ENCODE measurements around the gene TMEM95. TPM values are rescaled to one million over a fixed set of nuclear protein-coding genes. Genes with fewer than 3 reads are reported as not detected.

TMEM95 gene
- total and polyA plus RNA-seq, 2 of the 8 experiments (the other 6 are each of a cell fraction or from before 2014, with no cell fraction given), result not detected

- no peak for TF ChIP-seq CTCF (IDR thresholded peaks at IDR 0.05; ENCODE audit: control extremely low read depth in 1 of 3, insufficient read depth in 1 of 3, low read depth in 1 of 3, low read length in 3 of 3)
- no peak for TF ChIP-seq SRF (IDR thresholded peaks at IDR 0.05; ENCODE audit: low read depth, low read length)
- TF ChIP-seq HDAC6 (IDR thresholded peaks at IDR 0.05; ENCODE audit: low read depth, low read length), result no peak
- TF ChIP-seq E2F6 (IDR thresholded peaks at IDR 0.05), result peak; percentile 45; the same call in 1 of the 2 replicates
- TF ChIP-seq TAF1 (IDR thresholded peaks at IDR 0.05; ENCODE audit: low read depth, low read length), result peak; percentile 89
- 0 out of 2 replicates have a peak, but pooled peaks have one; percentile 27 for TF ChIP-seq JUND (IDR thresholded peaks at IDR 0.05; ENCODE audit: low read length)
- TF ChIP-seq TAF7 (optimal IDR thresholded peaks at IDR 0.05; ENCODE audit: borderline replicate concordance, low read depth, low read length), result peak; percentile 63
- TF ChIP-seq CEBPB (IDR thresholded peaks at IDR 0.05; ENCODE audit: low read depth, low read length), result no peak
These were observed 40.0 kb upstream of the TMEM95 start, which contains the start of gene GPS2 (continued) for GRCh38 chr17:7314719-7315569.

Data from H1 (cell line).